ENCODE results near the gene MAPRE3. TPM values are rescaled to one million over a fixed set of nuclear protein-coding genes. Genes with fewer than 3 reads are reported as not detected.

Gene MAPRE3
- total RNA-seq, 2 donors from 2014 or later = 9.3 to 15.8 TPM

DNA sequence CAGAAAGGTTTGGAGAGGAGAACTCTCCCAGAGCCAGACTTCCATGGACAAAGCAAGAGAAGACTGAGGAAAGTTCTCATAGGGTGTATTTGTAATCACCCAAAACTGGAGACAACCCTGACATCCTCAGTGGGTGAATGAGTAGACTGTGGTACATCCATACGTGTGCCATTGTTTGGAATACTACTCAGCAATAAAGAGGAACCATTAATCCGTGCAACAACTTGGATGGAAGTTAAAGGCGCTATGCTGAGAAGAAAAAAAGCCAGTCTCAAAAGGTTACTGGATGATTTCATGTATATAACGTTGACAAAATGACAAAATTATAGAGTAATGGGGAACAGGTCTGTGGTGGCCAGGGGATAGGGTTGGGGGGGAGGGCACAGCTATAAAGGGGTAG is 38.2 kb downstream of the MAPRE3 start:
- intact Hi-C loops (cut with DNase I) = no loop called here
- ATAC-seq = no peak
- no peak overlapping the region for H3K27ac ChIP-seq
- H3K9me3 ChIP-seq = no peaks in the 10 kb centered on the region
- 93 to 94% methylated on average over 4 of the region's 4 CpGs for WGBS, 2 donors
- no peaks in the 10 kb centered on the region for H3K36me3 ChIP-seq (replicated peaks in 1 of 2; ENCODE audit: insufficient read depth in 1 of 2, low read depth in 2 of 2)
- no peaks in the 10 kb centered on the region for H3K27me3 ChIP-seq
- H3K4me1 ChIP-seq = peaks cover 10% of the 10 kb centered on the region
- TF ChIP-seq CTCF (IDR thresholded peaks at IDR 0.05) (no peak), POLR2A (IDR thresholded peaks at IDR 0.05) (no peak)
- no peak for DNase-seq
- H3K4me3 ChIP-seq = no peak overlapping the region

DNA sequence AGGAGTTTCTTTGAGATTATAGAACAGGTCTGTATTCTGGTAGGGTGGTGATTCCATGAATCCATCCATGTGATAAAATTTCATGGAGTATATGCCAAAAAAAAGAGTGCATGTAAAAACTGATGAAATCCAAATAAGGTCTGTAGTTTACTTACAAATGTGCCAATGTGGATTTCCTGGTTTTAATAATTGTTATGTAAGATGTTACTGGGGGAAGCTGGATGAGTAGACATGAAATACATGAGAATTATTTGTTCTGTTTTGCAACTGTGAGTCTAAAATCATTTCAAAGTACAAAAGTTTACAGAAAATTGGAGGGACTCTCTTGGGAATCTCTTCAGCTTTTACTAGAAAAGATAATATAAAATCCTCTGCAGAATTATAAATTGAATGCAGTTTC is 38.6 kb downstream of the MAPRE3 start:
- Histone ChIP-seq H3K36me3 (replicated peaks in 1 of 2; ENCODE audit: insufficient read depth in 1 of 2, low read depth in 2 of 2) (no peaks in the 10 kb centered on the region), H3K4me3 (no peak overlapping the region), H3K27ac (no peak overlapping the region), H3K9me3 (no peaks in the 10 kb centered on the region), H3K4me1 (peaks cover 10% of the 10 kb centered on the region), H3K27me3 (no peaks in the 10 kb centered on the region)
- intact Hi-C loops (cut with DNase I) = no loop called here
- TF ChIP-seq CTCF (IDR thresholded peaks at IDR 0.05) = no peak
- TF ChIP-seq POLR2A (IDR thresholded peaks at IDR 0.05) = no peak
- ATAC-seq (no peak), DNase-seq (no peak)

- no peak overlapping the region for H3K4me3 ChIP-seq
- H3K27me3 ChIP-seq = no peaks in the 10 kb centered on the region
- H3K27ac ChIP-seq = no peak overlapping the region
- no peaks in the 10 kb centered on the region for H3K9me3 ChIP-seq
- intact Hi-C loops (cut with DNase I) = no loop called here
- WGBS, 2 donors = 70 to 71% methylated on average over 2 of the region's 2 CpGs
- TF ChIP-seq POLR2A (IDR thresholded peaks at IDR 0.05) = no peak
- TF ChIP-seq CTCF (IDR thresholded peaks at IDR 0.05) = no peak
- ATAC-seq (no peak), DNase-seq (no peak)
- H3K4me1 ChIP-seq = peaks cover 10% of the 10 kb centered on the region
- H3K36me3 ChIP-seq (replicated peaks in 1 of 2; ENCODE audit: insufficient read depth in 1 of 2, low read depth in 2 of 2) = no peaks in the 10 kb centered on the region
Observed at GRCh38 chr2:27009716-27010115, 39.3 kb downstream of the MAPRE3 start.

DNA sequence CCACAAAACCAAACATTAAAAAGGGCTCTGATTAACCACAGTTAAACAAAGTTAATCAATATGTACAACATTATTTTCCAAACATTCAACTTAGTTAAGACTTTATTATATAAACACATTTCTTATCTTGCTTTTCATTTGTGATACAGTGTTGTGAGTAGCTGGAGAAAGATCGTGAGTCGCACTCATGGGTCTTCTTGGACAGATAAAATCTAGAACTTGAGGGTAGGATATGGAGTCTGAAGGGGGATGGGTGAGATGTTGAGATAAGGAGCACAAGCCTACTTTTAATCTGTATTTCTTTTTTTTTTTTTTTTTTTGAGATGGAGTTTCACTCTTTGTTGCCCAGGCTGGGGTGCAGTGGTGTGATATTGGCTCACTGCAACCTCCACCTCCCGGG is 39.7 kb downstream of the MAPRE3 start:
- H3K4me1 ChIP-seq = peaks cover 10% of the 10 kb centered on the region
- 56 to 64% methylated on average over 3 of the region's 3 CpGs for WGBS, 2 donors
- no peaks in the 10 kb centered on the region for H3K36me3 ChIP-seq (replicated peaks in 1 of 2; ENCODE audit: insufficient read depth in 1 of 2, low read depth in 2 of 2)
- TF ChIP-seq CTCF (IDR thresholded peaks at IDR 0.05) (no peak), POLR2A (IDR thresholded peaks at IDR 0.05) (no peak)
- no peaks in the 10 kb centered on the region for H3K9me3 ChIP-seq
- no peaks in the 10 kb centered on the region for H3K27me3 ChIP-seq
- DNase-seq (no peak), ATAC-seq (no peak)
- no peak overlapping the region for H3K27ac ChIP-seq
- intact Hi-C loops (cut with DNase I) = no loop called here
- H3K4me3 ChIP-seq = no peak overlapping the region

DNA sequence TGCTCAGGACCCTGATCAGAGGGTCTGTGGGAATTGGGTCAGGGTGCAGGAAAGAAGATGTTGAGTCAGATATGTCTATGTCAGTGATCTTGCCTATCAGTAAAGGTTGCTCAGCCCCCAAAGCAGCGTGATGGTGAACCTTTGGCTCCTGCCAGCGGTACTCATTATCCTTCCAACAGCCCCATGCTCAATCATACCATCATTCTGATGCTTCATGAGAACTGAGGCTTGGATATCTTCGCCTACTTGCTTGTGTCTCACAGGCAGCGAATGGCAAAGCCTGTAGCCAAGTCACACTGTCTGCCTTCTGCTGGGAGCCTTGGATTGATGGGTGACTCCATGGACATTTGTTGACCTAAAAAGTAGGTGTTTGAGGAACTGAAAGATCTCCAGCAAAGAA is 43.3 kb downstream of the MAPRE3 start:
- H3K4me1 ChIP-seq = peaks cover 8% of the 10 kb centered on the region
- 92 to 94% methylated on average over 4 of the region's 4 CpGs for WGBS, 2 donors
- no peak overlapping the region for H3K4me3 ChIP-seq
- H3K36me3 ChIP-seq (replicated peaks in 1 of 2; ENCODE audit: insufficient read depth in 1 of 2, low read depth in 2 of 2) = no peaks in the 10 kb centered on the region
- no peak overlapping the region for H3K27ac ChIP-seq
- H3K27me3 ChIP-seq = no peaks in the 10 kb centered on the region
- ATAC-seq = no peak
- intact Hi-C loops (cut with DNase I) = no loop called here
- no peak for DNase-seq
- H3K9me3 ChIP-seq = no peaks in the 10 kb centered on the region
- TF ChIP-seq CTCF (IDR thresholded peaks at IDR 0.05) (no peak), POLR2A (IDR thresholded peaks at IDR 0.05) (no peak)

All from body of pancreas (tissue), 4 donors.